ENCODE measurements around the gene EXOC4.

EXOC4 gene

DNA sequence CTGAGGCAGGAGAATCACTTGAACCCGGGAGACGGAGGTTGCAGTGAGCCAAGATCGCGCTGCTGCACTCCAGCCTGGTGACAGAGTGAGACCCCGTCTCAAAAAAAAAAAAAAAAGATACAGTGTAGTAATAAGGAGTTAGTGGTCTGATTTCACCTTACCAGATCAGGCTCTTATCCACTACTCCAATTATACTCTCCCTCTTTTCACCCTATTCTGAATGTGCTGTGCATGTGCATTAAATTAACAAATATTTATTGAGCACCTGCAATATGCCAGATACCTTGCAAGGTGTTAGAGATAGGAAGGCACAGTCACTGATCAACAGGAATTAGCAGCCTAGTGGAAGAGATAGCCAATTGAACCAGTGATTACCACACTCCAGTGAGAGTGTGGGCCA, 632.3 kb downstream of the EXOC4 start:
- TF ChIP-seq EZH2 (IDR thresholded peaks at IDR 0.05; ENCODE audit: borderline replicate concordance, low read length) = no peak
- TF ChIP-seq, protein P1, sequence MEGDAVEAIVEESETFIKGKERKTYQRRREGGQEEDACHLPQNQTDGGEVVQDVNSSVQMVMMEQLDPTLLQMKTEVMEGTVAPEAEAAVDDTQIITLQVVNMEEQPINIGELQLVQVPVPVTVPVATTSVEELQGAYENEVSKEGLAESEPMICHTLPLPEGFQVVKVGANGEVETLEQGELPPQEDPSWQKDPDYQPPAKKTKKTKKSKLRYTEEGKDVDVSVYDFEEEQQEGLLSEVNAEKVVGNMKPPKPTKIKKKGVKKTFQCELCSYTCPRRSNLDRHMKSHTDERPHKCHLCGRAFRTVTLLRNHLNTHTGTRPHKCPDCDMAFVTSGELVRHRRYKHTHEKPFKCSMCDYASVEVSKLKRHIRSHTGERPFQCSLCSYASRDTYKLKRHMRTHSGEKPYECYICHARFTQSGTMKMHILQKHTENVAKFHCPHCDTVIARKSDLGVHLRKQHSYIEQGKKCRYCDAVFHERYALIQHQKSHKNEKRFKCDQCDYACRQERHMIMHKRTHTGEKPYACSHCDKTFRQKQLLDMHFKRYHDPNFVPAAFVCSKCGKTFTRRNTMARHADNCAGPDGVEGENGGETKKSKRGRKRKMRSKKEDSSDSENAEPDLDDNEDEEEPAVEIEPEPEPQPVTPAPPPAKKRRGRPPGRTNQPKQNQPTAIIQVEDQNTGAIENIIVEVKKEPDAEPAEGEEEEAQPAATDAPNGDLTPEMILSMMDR (IDR thresholded peaks at IDR 0.05; ENCODE audit: low read length) = no peak

DNA sequence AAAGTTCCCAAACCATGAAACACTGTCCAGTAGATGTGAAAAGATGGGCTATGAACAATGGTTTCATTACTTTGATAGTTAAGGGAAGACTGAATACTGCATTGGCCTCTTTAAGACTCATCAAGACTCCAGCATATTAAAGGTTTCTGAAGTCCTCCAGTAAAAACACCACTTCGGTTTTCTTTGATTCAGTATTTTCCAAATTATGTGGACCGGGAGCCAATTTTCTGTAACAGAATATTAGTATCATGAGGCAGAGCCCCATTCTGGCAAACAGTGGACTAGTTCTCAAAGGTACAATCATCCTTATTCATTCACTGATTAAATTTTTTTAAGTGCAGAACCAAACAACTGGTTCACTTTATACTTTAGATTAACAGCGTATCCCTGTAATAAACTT, 633.2 kb downstream of the EXOC4 start:
- Histone ChIP-seq H3K4me1 (ENCODE audit: insufficient read depth, low read length, severe bottlenecking) (peaks cover 8% of the 10 kb centered on the region), H3K27ac (ENCODE audit: low read depth, low read length, poor library complexity, severe bottlenecking) (no peak overlapping the region), H3K9me2 (ENCODE audit: low read depth, low read length) (0 out of 2 replicates have a peak, but pooled peaks cover 3% of the 10 kb centered on the region), H3K79me2 (ENCODE audit: insufficient read depth, low read length) (no peaks in the 10 kb centered on the region), H3K4me3 (ENCODE audit: low read depth, low read length, poor library complexity, severe bottlenecking) (no peak overlapping the region), H4K20me1 (ENCODE audit: insufficient read depth, low read length) (no peaks in the 10 kb centered on the region), H3K9me3 (ENCODE audit: low read length) (no peaks in the 10 kb centered on the region), H3K27me3 (ENCODE audit: insufficient read depth, low read length) (no peaks in the 10 kb centered on the region), H2AFZ (ENCODE audit: low read length) (no peak overlapping the region), H3K9ac (ENCODE audit: low read length) (no peak overlapping the region), H3K4me2 (ENCODE audit: low read length) (no peak overlapping the region), H3K36me3 (ENCODE audit: insufficient read depth, low read length) (no peaks in the 10 kb centered on the region), H3F3A (ENCODE audit: insufficient read depth, low read length) (no peaks in the 10 kb centered on the region)
- no peak for TF ChIP-seq EZH2 (IDR thresholded peaks at IDR 0.05; ENCODE audit: borderline replicate concordance, low read length)
- TF ChIP-seq, protein P1 (IDR thresholded peaks at IDR 0.05; ENCODE audit: low read length) = no peak

More for the DNA sequence above, 632.3 kb downstream of the EXOC4 start:
- Histone ChIP-seq H2AFZ (ENCODE audit: low read length) (no peak overlapping the region), H3K9me3 (ENCODE audit: low read length) (no peaks in the 10 kb centered on the region), H3K36me3 (ENCODE audit: insufficient read depth, low read length) (no peaks in the 10 kb centered on the region), H3K79me2 (ENCODE audit: insufficient read depth, low read length) (no peaks in the 10 kb centered on the region), H3K27ac (ENCODE audit: low read depth, low read length, poor library complexity, severe bottlenecking) (no peak overlapping the region), H3K9ac (ENCODE audit: low read length) (no peak overlapping the region), H3K27me3 (ENCODE audit: insufficient read depth, low read length) (no peaks in the 10 kb centered on the region), H3K4me3 (ENCODE audit: low read depth, low read length, poor library complexity, severe bottlenecking) (no peak overlapping the region), H4K20me1 (ENCODE audit: insufficient read depth, low read length) (no peaks in the 10 kb centered on the region), H3K4me2 (ENCODE audit: low read length) (no peak overlapping the region), H3K4me1 (ENCODE audit: insufficient read depth, low read length, severe bottlenecking) (peaks cover 8% of the 10 kb centered on the region), H3K9me2 (ENCODE audit: low read depth, low read length) (0 out of 2 replicates have a peak, but pooled peaks cover 3% of the 10 kb centered on the region), H3F3A (ENCODE audit: insufficient read depth, low read length) (no peaks in the 10 kb centered on the region)

DNA sequence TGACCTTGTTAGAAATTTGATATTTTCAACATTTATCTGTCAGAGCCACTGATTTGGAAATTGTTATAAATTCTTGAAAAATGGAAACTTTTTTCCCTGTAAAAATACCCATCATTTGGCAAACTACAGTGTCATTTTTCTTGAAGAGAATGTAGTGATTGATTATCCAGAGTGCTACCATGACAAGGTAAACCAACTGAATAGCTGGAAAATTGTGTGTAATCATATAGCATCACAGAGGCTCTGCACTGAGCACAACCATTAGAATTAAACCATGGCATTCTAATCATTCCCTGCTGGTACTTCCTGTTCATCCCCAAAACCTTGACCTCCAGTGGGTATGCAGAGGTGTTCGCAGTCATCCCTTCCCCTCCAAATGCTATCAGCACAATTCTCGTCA, 633.9 kb downstream of the EXOC4 start:
- Histone ChIP-seq H3K4me3 (ENCODE audit: low read depth, low read length, poor library complexity, severe bottlenecking) (no peak overlapping the region), H3K27me3 (ENCODE audit: insufficient read depth, low read length) (no peaks in the 10 kb centered on the region), H4K20me1 (ENCODE audit: insufficient read depth, low read length) (no peaks in the 10 kb centered on the region), H3K27ac (ENCODE audit: low read depth, low read length, poor library complexity, severe bottlenecking) (no peak overlapping the region), H3K9me2 (ENCODE audit: low read depth, low read length) (0 out of 2 replicates have a peak, but pooled peaks cover 3% of the 10 kb centered on the region), H3F3A (ENCODE audit: insufficient read depth, low read length) (no peaks in the 10 kb centered on the region), H2AFZ (ENCODE audit: low read length) (no peak overlapping the region), H3K36me3 (ENCODE audit: insufficient read depth, low read length) (no peaks in the 10 kb centered on the region), H3K79me2 (ENCODE audit: insufficient read depth, low read length) (no peaks in the 10 kb centered on the region), H3K4me1 (ENCODE audit: insufficient read depth, low read length, severe bottlenecking) (peaks cover 8% of the 10 kb centered on the region), H3K9me3 (ENCODE audit: low read length) (no peaks in the 10 kb centered on the region), H3K4me2 (ENCODE audit: low read length) (no peak overlapping the region), H3K9ac (ENCODE audit: low read length) (no peak overlapping the region)
- TF ChIP-seq, protein P1 (IDR thresholded peaks at IDR 0.05; ENCODE audit: low read length) = no peak
- no peak for TF ChIP-seq EZH2 (IDR thresholded peaks at IDR 0.05; ENCODE audit: borderline replicate concordance, low read length)

Data from OCI-LY1 (cell line).